PFSK-1 (cell line): Measurements from ENCODE around the gene GALNT14.

Source experiments
- FOXP2 ChIP-seq: optimal IDR thresholded peaks from 2 replicates; pipeline ENCODE3; 2011; ENCODE audit warnings: borderline replicate concordance, control low read depth, inconsistent platforms; ENCODE audit not compliant: insufficient read depth; ENCODE audit errors: extremely low read length, extremely low read depth
- POLR2AphosphoS5 ChIP-seq: IDR thresholded peaks from 2 replicates; pipeline ENCODE4 v1.6.1; 2012; ENCODE audit warnings: low read depth, mild to moderate bottlenecking, control low read depth, low read length, moderate library complexity
- REST ChIP-seq, 2 experiments: IDR thresholded peaks; 2 replicates each; pipeline versions ENCODE4 v1.6.1 to v1.8.0; 2011 to 2012; ENCODE audit warnings: low read depth in 2 of 2, low read length in 2 of 2, control low read depth in 1 of 2, inconsistent platforms in 1 of 2, mild to moderate bottlenecking in 1 of 2, moderate library complexity in 1 of 2; ENCODE audit not compliant: insufficient read depth in 1 of 2
- SIN3A ChIP-seq: IDR thresholded peaks from 2 replicates; pipeline ENCODE4 v1.6.1; 2012; ENCODE audit warnings: mild to moderate bottlenecking, low read length, moderate library complexity, borderline replicate concordance; ENCODE audit not compliant: insufficient read depth
- TAF1 ChIP-seq: IDR thresholded peaks from 2 replicates; pipeline ENCODE4 v1.6.1; 2012; ENCODE audit warnings: low read length, control low read depth, borderline replicate concordance; ENCODE audit not compliant: insufficient read depth

The GALNT14 gene

GRCh38 chr2:30986231-30986580 is 152.0 kb downstream of the GALNT14 start:
- no peak for TF ChIP-seq SIN3A
- no peak for TF ChIP-seq POLR2AphosphoS5
- no peak for TF ChIP-seq REST (IDR thresholded peaks at IDR 0.05; ENCODE audit: insufficient read depth in 1 of 2, low read depth in 2 of 2, low read length in 2 of 2)
- TF ChIP-seq TAF1: no peak
- TF ChIP-seq FOXP2: no peak

DNA sequence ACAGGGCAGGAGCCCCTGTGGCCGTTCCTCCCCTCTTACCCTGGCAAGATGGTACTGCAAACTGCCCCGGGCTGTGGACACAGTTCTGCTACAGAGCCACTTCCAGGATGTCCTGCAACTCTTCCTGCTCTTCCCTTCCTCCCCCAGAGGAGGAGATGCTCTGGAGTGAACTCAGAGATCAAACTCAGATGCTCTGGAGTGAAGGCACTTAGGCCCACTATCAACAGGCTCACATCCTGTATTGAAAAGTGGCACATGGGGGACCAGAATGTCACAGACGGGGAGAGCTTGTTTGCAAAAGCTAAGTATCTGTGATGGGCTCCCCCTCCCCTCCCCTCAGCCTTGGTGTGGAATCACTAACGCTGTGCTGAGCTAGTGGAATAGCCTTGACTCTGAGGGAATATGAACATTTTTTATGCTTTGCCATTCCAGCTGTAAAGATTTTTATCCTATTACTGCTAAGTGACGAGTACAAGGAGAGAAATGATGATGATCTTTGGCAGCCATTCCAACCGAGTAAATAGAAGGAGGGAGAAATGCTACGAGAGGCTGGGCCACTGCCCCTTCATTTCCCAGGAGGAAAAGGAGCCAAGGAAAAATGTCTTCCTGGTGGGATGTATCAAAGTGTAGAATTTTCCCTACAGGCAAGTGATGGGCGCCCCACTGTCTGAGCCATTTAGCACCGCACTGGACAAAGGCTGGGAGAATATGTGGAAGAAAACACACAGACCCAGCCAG is 152.6 kb downstream of the GALNT14 start:
- TF ChIP-seq POLR2AphosphoS5: no peak

DNA sequence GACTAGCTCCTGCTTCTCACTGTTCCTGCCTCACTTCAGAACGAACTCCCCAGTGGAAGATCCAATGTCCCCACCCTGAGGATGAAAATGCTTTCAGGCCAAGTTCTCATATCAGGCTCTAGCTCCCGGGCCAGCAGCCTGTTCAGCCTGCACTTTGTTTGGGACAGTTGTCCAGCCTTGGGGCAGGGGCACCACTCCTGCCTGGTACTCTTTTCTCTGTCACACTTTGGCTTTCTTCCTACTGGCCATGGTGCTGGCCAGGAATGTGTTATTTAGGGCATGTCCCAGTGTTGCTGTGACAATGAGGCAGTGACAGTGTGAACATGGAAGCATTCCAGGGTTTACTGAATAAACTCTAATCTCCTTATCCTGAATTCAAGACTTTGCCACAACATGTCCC is 154.1 kb downstream of the GALNT14 start:
- no peak for TF ChIP-seq FOXP2
- TF ChIP-seq POLR2AphosphoS5: no peak
- TF ChIP-seq TAF1: no peak
- TF ChIP-seq REST (IDR thresholded peaks at IDR 0.05; ENCODE audit: insufficient read depth in 1 of 2, low read depth in 2 of 2, low read length in 2 of 2): no peak
- TF ChIP-seq SIN3A: no peak

GRCh38 chr2:30981510-30981909 is 156.7 kb downstream of the GALNT14 start:
- no peak for TF ChIP-seq REST (IDR thresholded peaks at IDR 0.05; ENCODE audit: insufficient read depth in 1 of 2, low read depth in 2 of 2, low read length in 2 of 2)
- TF ChIP-seq TAF1: no peak

DNA sequence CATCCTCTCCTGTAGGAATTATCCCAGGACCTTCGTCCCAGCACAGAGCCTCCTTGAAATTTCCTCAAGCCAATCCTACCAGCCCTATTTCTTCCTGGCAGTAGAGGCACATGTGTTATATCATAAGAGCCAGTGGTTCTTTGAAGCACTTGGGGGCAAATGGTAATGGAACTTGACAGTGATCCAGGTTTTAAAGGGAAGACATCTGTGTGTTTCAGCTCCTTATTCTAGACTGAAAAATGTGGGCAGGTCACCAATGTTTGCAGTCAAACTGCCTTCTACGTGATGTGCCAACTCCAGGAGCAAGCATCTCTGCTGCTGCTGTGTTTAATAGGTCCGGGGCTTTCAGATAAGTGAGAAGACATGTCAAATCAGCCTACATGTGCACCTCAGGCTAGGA is 157.1 kb downstream of the GALNT14 start:
- TF ChIP-seq REST (IDR thresholded peaks at IDR 0.05; ENCODE audit: insufficient read depth in 1 of 2, low read depth in 2 of 2, low read length in 2 of 2) (no peak), POLR2AphosphoS5 (no peak), FOXP2 (no peak), TAF1 (no peak), SIN3A (no peak)
